NT2/D1 (cell line): ENCODE data around the gene SYT11.

Experiments used
- SUZ12 ChIP-seq: IDR thresholded peaks from 2 replicates; pipeline ENCODE4 v1.6.1; 2011; ENCODE audit not compliant: insufficient read length, insufficient read depth; ENCODE audit errors: extremely low read depth
- YY1 ChIP-seq: IDR thresholded peaks from 2 replicates; pipeline ENCODE4 v1.6.1; 2011; ENCODE audit not compliant: insufficient read length, insufficient read depth
- ZNF274 ChIP-seq: IDR thresholded peaks from 2 replicates; pipeline ENCODE4 v1.6.1; 2011; ENCODE audit warnings: mild to moderate bottlenecking, low read depth, low read length

DNA sequence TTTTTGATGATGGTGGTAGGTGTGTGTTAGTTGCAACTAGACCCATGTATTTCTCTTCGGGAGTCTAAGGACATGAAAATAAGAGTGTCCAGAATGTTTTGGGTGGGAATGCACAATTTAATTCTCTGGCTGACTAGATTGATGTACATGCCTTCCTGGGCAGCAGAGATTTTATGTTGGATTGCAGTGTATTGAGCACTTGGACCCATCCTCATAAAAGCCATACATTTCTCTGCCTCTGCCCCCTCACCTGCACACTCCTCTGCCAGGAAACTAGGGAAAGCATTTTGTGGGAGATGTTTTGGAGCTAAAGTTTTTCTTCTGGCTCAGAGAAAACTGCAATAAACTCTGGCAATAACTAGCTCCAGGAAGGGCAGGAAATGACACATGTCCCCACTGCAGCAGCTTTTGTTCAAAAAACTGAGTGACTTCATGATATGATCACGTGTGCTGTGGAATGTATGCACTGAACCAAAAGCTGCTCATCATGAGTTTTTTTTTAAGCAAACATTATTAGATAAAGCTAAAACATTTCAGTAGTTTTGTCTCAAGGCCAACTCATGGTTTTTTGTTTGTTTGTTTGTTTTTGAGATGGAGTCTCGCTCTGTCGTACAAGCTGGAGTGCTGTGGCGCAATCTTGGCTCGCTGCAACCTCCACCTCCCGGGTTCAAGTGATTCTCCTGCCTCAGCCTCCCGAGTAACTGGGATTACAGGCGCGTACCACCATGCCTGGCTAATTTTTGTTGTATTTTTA is 34.2 kb downstream of the SYT11 start:
- no peak for TF ChIP-seq YY1
- TF ChIP-seq SUZ12: no peak
- TF ChIP-seq ZNF274: no peak
